HG02610 (cell line): Measurements from ENCODE around the gene VPS16.

ENCODE experiments used
- ATAC-seq: cut with Tn5 transposase; IDR thresholded peaks from one replicate; pipeline ENCODE4 v1.9.1; 2021; ENCODE audit warnings: mild to moderate bottlenecking, moderate library complexity; ENCODE audit not compliant: unreplicated experiment

VPS16 gene

GRCh38 chr20:2840138-2840966, at the start of gene VPS16, which contains the start of gene PCED1A:
Gene VPS16, plus strand, starts transcription at chr20:2840745. Its CDS starts 30 bp downstream, at chr20:2840775.
Gene PCED1A, minus strand, starts transcription at chr20:2840655. Its CDS starts 743 bp downstream, at chr20:2839912.
- ATAC-seq: peak; percentile 96

GRCh38 chr20:2793471-2793870, 47.1 kb upstream of the VPS16 start:
- ATAC-seq: no peak

- ATAC-seq: no peak
Measured at GRCh38 chr20:2794202-2794748, 46.3 kb upstream of the VPS16 start.

- ATAC-seq: no peak
Measured at GRCh38 chr20:2794866-2795447, 45.6 kb upstream of the VPS16 start.

GRCh38 chr20:2795451-2795850, 45.1 kb upstream of the VPS16 start:
- no peak for ATAC-seq

GRCh38 chr20:2796011-2796660, 44.4 kb upstream of the VPS16 start:
- no peak for ATAC-seq

GRCh38 chr20:2797136-2797983, 43.2 kb upstream of the VPS16 start:
- no peak for ATAC-seq

- ATAC-seq: no peak
Measured at GRCh38 chr20:2798095-2798805, 42.3 kb upstream of the VPS16 start.

- ATAC-seq: no peak
Measured at GRCh38 chr20:2798814-2799213, 41.7 kb upstream of the VPS16 start.

- no peak for ATAC-seq
Measured at GRCh38 chr20:2799271-2799670, 41.3 kb upstream of the VPS16 start.

GRCh38 chr20:2799688-2800520, 40.6 kb upstream of the VPS16 start:
- ATAC-seq: no peak

GRCh38 chr20:2800521-2801285, 39.8 kb upstream of the VPS16 start, which contains the start of gene CPXM1:
Gene CPXM1, minus strand, starts transcription at chr20:2800627. Its CDS starts 55 bp downstream, at chr20:2800572.
- no peak for ATAC-seq

- no peak for ATAC-seq
Measured at GRCh38 chr20:2801286-2801728, 39.2 kb upstream of the VPS16 start.

GRCh38 chr20:2804041-2804828, 36.3 kb upstream of the VPS16 start:
- ATAC-seq: no peak

- ATAC-seq: no peak
Measured at GRCh38 chr20:2804852-2805688, 35.5 kb upstream of the VPS16 start.

- ATAC-seq: no peak
Measured at GRCh38 chr20:2805689-2806350, 34.7 kb upstream of the VPS16 start.
